Smooth muscle cell of the brain vasculature (primary cell): ENCODE results near the gene HLA-DOA.

Experiments used
- DNase-seq: peaks from one replicate; pipeline ENCODE4 v3.0.0-alpha.2; 2012; ENCODE audit warnings: low read depth, low spot score

Gene HLA-DOA

DNA sequence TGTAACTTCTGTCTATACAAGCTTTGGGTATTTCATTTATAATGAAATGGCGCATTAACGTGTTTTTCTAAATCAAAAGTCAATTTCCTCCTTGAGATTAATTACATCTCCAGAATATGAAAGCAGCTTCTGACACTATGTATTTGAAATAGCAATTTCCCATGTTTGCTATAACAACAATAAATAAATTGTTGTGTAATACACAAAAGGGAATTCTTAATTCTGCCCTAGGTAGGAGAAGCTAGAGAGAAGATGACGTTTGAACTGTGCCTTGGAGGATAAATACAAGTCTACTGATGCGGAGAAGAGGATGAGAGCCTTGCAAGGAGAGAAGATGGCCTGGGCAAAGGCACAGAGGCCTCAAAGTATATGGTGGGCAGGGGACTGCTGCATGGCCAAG is 7.6 kb upstream of the HLA-DOA start:
- no peak for DNase-seq

DNA sequence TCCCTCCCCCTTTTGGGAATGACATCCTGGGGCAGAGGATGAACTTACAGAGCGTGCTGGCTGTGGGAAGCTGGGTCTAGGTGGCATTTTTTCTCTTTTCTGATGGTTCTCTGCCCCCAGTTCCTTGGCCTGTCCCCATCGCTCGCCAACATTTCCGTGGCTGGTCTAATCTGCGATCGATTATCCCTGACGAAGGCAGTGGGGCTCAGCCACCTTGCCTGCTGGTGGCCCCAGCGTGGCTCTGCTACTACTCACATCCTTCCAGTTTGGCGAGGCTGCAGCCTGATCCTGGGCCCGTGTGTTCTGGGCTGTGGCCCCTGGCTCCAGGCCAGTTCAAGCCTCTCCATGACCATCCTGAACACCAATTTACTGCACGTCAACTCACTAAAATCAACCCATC is 6.4 kb upstream of the HLA-DOA start:
- DNase-seq = no peak

DNA sequence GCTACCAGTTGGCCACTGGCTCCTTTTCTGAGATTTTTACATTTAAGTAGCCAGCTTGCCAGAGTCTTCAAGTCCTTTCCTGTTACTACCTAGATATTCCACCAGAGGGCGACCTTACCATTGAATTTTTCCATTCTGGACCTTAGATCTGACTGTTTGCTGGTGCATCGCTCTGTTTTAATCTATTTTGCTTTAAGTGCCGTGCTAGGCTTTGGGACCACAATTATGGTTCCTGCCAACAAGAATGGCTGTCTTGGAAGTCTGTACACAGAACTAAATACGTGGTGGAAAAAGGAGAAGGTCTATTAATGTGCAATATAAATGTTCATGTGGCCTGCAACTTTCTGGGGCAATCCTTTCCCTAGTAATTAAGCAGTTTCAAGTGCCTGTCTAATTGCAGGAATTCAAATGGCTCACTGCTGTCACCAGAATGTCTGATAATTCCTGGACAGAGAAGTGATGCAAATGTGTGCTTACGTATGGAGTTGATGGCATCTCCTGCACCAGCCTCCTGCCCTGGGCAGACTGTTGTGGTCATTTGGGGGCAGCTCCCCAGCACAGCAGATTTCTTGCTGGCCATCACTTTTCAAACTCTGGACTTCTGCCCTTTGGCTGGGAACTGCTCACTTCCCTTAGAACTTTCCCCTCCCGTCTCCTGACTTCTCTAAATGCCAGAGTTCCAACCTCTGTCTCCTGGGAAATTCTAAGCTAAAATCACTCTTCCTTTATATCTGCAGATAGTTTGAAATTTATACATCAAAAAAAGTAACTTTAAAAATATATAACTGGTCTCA is 5.6 kb upstream of the HLA-DOA start:
- peak; percentile 70 for DNase-seq

DNA sequence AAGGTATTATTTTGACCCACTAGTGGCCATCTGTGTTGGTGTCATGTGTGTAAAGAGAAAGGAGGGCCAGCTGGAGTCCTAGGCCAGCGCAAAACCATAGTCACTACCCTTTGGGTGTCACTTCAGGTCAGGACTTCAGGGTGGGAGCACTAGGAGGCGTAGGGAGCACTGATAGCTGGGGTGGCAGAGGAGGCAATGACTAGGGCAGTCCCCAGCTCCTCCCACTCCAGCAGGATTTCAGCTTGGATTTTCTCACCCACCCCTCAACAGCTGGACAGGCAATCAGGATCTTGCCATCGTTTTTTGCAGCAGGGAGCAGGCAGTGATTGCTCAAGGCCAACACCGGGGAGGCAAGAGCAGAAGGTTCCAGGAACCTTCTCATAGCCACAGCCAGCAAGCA is 4.2 kb upstream of the HLA-DOA start:
- DNase-seq = no peak

DNA sequence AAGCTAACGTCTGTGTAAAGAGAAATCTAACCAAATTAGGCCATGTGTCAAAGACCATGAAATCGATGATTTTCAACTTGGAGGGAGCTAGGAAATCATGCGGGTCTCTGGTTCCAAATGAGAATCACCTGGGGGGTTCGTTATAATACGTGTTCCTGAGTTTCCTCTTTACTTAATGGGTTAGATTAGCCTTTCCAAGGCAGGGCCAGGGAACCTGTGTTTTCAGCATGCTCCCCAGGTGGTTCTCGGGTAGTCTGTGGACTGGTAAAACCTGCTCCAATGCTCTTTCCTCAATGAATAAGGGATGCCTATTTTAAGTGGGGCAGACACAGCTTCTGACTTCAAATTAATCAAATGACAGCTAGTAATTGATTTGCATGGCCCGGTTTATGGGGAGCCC is 965 bp upstream of the HLA-DOA start:
- DNase-seq = no peak

DNA sequence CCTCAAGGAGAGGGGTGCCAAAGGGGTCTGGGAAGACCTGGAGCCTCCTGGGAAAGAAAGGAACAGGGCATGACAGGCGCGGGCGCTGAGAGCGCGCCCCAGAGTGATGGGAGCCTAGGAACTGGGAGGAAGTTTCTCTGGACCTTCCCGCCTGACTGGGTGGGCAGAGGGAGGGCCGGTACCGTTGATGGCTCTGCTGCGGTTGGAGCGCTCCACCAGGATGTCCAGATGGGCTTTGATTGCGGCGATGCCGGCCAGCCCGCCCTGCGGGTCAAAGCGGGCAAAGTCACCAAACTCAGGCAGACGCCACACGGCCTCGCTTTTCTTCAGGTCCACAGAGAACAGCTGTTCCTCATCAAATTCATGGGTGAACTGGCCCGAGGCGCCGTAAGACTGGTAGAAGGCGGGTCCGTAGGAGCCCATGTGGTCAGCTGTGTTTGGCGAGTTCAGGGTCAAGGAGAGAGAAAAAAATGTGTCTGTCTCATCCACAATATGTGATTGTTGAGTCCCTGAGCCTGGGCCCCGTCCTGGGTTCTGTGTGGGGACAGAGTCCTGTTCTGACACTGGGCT is 1.5 kb downstream of the HLA-DOA start:
- no peak for DNase-seq

DNA sequence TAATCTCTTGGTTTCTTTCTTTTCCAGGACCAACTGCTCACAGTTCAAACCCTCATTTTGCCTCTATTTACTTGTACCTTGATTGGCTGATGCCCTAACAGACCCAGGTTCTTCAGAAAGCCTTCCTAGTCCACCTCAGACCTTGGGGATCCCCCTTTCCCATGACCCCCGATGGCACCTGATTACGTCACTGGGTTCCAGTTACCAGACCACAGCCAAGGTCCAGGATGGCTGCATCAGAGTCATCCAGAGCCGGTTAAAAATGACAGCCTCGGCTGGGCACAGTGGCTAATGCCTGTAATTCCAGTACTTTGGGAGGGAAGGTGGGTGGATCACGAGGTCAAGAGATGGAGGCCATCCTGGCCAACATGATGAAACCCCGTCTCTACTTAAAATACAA is 4.5 kb downstream of the HLA-DOA start:
- no peak for DNase-seq

DNA sequence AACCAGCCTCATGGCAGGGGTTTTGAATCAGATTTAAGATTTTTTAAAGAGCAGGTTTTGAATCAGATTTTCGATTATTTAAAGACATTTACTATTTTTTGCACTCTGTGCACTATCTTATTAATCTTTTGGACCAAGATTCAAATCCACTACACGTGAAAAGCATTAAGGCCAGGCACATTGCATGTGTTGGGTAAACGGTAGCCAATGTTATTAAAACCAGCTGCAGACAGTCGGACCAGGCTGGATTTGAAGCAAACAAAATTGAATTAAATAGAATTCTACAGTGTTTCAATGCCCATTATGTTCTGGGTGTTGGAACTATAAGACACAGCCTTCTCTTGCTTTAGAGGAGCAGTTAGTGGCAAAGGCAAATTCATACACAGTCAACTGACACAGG is 7.7 kb downstream of the HLA-DOA start:
- no peak for DNase-seq

DNA sequence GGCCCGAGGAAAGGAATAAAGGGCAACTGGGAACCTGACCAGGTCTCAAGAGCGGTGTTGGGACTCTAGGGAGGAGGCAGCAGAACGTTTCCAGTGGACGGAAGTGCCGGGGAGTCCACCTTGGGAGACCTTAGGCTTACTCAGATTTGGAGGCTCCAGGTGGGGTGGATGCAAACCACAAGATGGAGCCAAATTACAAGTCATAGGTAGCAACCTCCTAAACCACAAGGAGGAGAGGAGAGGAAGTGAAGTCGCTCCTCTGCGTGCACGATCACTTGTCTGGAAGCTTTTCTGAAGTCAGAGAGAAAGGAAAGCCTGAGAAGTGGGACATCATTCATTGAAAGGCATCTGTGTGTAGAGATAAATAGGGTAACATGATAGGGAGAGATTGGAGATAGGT is 9.3 kb downstream of the HLA-DOA start:
- no peak for DNase-seq

DNA sequence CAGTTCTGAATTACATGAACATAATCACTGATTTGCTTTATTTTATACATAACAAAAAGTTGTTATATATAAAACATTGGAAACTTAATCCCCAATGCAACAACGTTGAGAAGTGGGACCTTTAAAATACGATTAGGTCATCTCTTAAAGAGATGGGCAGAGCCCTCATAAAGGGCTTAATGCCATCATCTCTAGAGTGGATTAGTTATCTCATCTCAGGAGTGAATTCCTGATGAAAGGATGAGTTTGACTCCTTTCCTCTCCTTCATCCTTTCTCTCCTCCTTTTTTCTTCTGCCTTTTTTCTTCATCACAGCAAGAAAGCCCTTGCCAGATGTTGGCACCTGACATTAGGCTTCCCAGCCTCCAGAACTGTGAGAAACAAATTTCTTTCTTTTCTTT is 13.9 kb downstream of the HLA-DOA start:
- no peak for DNase-seq

DNA sequence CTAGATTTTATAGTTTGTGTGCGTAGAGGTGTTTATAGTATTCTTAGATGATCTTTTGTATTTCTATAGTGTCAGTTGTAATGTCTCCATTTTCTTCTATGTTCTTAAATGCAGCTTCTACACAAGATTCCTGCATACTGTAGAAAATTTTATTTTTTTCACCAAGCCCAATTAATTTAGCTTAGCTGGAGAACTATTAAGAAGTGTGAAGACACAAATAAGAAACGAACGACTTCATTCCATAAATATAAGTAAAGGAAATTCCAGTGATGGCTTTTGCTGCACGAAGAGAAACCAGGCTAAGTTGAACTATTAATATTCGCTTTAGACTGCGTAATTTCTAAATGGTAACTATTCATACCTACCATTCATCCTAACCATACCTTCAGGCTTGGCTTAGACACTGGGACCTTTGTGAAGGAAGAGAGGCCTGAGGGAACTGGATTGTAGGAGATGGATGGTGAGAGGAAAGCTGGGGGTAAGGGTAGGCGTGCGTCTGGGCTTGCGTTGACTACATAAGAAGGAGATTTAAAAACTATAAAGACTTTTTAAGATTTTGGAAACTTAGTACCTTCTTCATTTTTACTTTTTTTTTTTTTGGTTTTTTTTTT is 15.9 kb downstream of the HLA-DOA start:
- no peak for DNase-seq

DNA sequence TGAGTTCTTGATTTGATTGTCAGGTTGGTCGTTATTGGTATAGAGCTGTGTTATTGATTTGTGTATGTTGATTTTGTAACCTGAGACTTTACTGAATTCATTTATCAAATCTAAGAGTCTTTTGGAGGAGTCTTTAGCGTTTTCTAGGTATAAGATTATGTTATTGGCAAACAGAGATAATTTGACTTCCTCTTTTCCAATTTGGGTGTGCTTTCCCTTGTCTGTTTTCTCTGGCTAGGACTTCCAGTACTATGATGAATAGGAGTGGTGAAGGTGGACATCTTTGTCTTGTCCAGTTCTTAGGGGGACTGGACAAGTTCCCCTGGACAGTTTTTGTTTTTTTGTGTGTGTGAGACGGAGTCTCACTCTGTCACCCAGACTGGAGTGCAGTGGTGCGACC is 17.4 kb downstream of the HLA-DOA start:
- DNase-seq = no peak

DNA sequence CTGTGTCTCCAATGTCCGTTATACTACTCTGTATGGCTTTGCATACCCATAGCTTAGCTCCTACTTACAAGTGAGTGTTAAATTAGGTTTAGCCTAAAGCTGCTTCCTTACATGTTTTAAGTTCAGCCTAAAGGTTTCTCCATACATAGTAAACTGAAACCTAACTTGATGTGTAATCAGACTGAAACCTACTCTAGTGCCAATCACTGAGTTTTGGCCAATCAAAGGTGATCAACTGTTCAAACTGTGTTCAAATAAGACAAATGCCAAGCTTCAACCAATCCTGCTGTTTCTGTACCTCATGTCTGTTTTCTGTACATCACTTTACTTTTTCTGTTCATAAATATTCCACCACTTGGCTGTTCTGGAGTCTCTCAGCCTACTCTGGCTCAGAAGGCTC is 20.0 kb downstream of the HLA-DOA start:
- no peak for DNase-seq

DNA sequence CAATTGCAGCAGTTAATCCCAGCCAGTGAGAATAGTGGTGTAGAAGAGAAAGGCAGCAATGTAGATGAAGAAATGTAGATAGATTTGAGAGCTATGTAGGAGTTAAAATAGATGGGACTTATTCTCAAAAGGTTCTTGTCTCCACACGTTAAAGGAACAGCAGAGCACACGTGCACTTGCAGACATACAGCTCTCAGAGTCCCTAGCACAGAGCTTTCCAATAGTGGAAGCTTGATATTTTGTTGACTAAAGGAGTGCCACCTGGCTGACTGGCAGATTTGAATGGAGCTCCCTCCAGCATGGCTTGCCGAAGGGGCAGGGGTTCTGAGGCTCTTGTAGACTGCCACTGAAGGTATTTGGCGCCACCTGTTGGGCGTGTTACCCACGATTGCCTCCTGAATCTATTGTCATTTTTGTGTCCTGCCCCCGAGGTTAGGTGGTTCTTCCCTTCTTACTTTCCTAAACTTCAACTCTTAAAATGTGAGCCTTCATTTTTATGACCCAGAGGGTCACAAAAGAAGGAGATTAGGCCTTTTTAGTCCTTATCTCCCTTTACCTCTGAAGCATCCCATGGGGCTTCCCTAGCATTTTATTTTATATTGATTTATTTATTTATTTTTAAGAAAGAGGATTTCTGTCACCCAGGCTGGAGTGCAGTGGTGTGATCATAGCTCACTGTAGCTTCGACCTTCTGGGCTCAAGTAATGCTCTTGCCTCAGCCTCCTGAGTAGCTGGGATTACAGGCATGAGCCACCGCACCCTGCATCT is 24.6 kb downstream of the HLA-DOA start:
- peak; percentile 65 for DNase-seq

DNA sequence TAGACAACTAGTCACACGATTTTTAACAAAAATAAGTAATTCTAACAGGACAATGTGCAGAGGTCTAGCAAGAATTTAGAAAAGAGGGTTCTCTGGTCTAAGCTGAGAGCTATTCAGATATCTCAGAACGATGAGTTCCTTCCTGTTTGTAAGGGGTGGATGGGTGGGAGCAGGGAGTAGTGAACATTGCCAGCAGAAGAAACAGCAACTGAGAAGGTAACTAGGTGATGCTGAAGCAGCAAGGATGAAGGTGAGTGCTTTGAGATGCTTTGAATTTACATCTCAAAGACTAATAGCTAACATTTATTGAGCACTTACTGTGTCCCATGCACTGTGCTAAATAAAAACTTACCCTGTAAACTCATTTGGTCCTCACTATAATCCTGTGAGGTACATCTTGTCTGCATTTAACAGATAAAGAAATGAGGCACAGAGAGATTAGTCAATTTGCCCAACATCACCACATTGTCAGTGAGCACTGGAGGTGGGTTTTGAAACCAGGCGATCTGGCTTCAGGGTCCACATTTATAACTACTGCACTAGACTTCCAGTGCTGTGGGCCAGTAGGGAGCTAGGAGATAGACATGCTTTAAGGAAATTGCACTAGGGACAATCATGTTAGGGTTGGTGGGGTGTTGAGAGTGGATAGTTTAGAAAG is 25.3 kb downstream of the HLA-DOA start:
- DNase-seq = no peak

DNA sequence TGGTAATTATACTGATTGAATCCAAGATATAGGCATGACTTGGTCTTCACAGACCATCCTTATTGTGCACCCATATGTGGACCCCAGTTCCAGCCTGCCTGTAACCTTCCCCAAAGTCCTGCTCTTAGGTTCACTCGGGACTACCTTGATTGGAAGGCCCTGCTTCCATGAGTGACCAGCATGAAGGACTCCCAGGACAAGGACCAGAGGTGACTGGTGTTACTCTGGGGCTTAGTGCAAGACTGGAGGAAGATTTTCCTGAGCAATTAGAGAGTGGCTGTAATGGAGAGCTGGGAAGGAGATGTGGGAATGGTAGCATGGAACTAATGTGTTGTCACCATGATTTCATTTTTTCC is 25.9 kb downstream of the HLA-DOA start:
- DNase-seq = no peak

DNA sequence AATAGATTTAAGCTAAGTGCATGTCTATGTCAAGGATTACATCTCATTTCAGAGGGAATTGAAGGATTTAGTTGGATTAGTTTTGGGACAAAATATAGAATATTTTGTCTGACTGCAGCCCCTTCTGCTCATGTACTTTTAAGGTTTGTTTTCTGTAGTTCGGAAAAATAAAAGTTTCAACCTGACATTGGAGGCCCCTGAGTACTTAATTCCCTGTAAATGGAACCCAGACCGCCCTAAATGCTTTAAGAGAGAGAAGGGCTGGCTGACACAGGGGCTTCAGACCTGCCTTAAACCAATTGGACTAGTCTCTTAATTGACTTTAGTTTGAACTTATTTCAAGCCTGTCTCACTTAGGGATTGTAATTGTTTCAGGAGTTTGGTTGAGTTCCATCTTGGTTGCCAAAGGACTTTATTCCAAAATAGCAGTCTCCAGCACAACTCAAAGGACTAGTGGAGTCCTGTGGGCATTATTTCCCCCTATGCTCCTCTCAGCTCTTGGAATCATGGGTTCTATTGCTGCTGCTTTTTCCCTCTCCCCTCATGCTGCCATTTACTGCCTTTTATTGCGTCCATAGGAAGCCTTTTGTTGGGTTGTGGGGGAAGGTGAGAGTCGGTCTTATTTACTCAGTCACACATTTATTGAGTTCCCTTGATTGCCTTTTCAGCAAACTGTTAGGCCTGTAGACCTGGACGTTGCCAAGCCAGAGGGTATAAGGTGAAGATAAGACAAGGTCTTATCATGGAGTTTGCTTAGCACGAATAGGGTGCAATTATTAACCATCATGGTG is 26.5 kb downstream of the HLA-DOA start:
- DNase-seq = no peak

DNA sequence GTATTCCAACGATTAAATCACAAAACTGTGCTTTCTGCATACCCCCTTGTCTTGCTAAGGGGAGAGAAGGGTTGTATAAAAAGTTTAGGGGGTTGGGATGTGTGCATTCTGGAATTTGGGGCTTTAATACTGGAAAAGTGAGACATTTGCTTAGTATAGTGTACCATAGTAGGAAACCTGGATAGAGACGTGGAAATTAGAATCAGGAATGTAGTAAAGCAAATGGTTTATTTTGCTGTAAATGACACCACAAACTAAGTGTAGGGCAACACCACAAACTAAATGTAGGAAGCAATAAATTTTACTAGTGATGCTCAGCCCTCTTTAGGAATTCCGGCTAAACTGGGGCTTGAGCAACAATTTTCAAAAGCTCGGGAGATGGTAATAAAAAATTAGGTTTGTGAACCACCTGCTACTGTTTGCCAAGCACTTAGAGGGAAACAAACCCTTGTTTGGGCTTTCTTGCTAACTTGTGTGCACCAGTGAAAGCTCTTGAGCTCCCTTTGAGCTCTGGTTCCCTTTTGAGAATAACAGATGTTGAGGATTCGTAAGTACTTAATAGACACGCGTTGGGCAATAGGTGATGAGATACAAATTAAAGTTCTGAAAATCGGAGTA is 27.2 kb downstream of the HLA-DOA start:
- no peak for DNase-seq

DNA sequence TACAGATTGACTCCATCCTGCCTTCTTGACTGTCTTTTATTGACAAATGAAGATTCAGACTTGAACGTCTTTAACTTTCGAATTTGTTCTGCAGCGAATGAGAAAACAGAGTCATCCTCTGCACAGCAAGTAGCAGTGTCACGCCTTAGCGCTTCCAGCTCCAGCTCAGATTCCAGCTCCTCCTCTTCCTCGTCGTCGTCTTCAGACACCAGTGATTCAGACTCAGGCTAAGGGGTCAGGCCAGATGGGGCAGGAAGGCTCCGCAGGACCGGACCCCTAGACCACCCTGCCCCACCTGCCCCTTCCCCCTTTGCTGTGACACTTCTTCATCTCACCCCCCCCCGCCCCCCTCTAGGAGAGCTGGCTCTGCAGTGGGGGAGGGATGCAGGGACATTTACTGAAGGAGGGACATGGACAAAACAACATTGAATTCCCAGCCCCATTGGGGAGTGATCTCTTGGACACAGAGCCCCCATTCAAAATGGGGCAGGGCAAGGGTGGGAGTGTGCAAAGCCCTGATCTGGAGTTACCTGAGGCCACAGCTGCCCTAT is 28.8 kb downstream of the HLA-DOA start:
- no peak for DNase-seq

DNA sequence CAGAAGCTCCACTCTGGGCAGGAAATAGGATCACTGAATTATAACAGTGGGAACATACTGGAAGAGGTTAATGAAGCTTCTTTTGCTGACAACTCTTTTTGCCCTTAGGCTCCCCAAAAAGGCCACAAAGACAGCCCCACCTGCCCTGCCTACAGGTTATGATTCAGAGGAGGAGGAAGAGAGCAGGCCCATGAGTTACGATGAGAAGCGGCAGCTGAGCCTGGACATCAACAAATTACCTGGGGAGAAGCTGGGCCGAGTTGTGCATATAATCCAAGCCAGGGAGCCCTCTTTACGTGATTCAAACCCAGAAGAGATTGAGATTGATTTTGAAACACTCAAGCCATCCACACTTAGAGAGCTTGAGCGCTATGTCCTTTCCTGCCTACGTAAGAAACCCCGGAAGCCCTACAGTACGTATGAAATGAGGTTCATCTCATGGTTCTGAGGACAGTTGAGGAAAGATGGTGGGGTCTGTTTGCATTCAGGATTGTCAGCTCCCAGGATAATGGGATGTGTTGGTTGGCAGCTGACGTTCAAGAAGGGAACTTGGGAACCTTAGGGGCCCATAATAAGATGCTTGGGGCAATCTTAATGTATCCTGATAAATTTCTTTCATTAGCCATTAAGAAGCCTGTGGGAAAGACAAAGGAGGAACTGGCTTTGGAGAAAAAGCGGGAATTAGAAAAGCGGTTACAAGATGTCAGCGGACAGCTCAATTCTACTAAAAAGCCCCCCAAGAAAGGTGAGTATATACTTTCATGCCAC is 29.5 kb downstream of the HLA-DOA start:
- no peak for DNase-seq
